ENCODE results near the gene SAA1. TPM values are rescaled to one million over a fixed set of nuclear protein-coding genes. Genes with fewer than 3 reads are reported as not detected.

Gene SAA1
- polyA plus RNA-seq, 10 donors, result not detected

DNA sequence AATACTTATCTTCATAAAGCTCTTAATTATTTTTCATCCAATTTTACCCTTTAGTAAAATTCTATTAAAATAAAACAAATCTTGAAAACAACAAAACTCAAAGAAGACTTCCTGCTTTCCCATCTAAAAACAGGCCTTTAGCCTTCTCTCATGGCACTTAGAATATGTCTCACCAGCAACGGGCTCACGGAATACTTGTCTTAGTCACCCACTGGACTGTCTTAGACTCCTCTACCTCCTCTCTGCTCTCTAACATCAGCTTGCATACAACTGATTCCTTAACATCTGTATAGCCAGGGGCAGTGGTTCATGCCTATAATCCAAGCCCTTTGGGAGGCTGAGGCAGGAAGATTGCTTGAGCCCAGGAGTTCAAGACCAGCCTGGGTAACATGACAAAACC is 42.2 kb downstream of the SAA1 start:
- no peak for DNase-seq

DNA sequence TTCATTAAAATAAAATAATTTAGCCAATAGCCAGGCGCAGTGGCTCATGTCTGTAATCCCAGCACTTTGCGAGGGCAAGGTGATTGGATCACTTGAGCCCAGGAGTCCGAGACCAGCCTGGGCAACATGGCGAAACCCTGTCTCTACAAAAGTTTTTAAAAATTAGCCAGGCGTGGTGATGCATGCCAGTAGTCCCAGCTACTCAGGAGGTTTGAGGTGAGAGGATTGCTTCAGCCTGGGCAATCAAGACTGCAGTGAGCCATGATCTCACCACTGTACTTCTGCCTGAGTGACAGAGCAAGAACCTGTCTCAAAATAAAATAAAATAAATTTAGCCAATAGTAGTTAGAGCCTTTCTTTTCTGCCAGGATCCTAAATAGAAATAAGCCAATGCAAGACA is 43.6 kb downstream of the SAA1 start:
- no peak for DNase-seq

DNA sequence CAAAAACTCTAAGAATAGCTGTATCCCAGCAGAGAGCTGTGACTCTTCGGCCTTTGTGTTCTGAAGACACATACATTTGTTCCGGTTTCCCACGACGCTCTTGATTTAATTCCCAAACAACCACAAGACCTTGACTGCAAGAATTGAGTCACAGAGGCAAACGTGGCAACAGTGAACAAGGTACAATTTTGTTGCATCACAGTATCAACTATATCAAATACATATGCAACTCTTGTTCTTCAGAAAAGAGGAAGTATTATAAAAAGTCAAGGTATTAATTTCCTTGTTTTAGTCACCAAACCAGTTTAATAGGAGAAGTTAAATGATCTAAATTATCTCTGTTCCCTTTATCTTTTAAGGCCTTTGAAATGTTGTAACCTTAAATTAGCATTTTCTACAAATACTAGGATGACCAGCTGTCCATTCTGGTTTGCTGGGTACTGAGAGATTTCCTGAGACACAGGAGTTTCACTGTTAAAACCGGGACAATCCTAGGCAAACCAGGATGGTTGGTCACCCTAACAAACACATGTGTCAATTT is 44.8 kb downstream of the SAA1 start:
- DNase-seq, result peak in 1 of 3 donors; percentile 0

DNA sequence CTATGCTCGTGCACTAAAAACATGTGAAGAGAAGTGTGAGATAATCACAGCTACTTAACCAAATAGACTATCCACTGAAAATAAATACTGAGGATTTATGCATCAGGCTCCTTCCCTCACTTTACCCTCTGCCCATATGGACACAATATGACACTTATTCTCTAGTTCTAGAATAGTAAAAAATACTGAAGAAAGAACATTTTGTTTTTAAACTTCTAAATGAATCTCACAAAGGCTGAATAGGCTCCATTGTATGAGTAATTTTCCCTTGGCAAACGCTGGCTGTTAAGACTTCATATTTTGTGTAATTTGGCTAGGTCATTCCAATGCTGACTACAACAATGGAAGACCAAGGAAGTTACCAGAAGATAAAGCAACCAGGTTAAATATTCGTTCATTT is 45.9 kb downstream of the SAA1 start:
- no peak for DNase-seq

DNA sequence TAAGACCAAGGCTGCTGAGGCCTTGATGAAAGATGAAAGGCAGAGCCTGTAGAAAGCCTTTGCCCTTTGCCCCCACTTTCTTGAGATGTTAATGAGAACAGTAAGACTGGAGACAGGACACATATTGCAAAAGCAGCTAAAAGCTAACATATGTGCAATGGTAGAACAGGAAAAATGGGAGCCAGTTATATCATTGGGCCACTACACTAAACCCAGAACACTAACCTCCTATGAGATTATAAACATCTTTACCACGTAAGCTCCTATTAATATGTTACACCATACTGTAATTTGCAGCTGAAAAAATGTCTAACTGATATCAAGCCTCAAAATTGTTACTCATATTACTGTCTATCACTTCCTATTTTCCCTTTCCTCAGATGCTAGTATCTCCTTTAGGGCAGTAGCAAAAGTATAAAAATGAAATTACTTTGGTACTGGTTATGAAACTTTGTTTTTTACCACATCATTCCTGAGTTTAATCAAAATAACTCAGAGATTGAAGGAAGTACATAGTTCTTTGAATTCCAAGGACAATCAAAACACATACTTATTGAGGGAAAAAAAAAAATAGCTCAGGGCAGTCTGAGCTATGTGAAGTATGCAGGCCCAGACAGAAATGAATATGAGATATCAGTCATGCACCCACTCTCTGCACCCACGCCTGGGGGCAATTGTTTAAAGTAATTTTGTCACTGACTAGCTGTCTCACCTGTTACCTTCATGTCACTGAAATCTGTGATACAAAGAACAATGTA is 46.8 kb downstream of the SAA1 start:
- peak in 1 of 3 donors; percentile 38 for DNase-seq

DNA sequence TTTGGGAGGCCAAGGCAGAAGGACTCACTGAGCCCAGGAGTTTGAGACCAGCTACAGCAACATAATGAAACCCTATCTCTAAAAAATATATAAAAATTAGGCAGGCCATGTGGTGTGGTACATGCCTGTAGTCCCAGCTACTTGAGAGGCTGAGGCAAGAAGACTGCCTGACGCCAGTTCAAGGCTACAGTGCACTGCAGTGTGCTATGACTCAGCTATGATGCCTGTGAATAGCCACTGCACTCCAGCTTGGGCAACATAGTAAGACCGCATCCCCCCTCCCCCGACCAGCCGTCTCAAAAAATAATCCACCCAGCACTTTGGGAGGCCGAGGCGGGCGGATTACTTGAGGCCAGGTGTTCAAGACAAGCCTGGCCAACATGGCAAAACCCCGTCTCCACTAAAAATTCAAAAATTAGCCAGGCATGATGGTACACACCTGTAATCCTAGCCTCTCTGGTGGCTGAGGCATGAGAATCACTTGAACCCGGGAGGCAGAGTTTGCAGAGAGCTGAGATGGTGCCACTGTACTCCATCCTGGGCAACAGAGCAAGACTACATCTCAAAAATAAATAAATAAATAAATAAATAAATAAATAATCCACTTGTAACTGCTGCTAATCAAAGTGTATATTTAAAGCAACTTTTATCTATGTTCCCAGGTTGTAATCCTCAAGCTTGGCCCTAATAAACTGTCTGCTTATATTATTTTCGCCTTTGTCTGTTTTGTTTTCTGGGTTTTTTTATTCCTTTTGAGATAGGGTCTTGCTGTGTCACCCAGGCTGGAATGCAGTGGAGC is 48.1 kb downstream of the SAA1 start:
- no peak for DNase-seq

DNA sequence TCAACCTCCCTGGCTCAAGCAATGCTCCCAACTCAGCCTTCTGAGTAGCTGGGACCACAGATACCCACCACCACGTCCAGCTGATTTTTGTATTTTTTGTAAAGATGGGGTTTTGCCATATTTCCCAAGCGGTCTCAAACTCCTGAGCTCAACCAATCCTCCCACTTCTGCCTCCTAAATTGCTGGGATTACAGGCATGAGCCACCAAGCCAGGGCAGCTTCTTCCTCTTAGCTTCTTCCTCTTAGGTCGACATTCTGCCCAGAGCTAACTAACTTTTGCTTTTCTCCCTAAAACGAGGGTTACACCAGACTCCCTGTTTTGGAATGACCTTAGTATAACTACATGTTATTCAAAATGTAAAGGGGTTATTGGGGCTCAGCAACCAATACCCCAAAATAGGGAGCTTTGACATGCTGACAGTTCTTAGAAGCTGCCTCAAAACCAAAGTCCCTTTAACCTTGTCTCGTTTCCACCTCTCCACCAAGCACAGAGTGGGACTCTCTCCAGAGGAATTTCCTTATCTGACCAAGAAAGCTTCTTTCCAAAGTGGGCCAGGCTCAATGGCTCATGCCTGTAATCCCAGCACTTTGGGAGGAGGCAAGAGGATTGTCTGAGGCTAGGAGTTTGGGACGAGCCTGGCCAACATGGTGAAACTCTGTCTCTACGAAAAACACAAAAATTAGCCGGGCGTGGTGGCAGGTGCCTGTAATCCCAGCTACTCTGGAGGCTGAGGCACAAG is 48.9 kb downstream of the SAA1 start:
- no peak for DNase-seq

DNA sequence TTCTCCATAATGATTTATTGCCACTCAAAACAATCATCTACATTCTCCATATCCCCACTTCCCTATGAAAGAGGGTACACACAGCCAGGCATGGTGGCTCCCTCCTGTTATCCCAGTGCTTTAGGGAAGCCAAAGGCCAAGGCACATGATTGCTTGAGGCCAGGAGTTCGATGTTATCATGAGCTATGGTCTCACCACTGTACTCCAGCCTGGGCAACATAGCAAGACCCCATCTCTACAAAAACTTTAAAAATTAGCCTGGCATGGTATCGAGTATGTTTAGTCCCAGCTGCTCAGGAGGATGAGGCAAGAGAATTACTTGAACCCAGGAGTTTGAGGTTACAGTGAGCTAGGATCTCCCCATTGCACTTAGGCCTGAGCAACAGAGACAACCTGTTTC is 49.8 kb downstream of the SAA1 start:
- no peak for DNase-seq

DNA sequence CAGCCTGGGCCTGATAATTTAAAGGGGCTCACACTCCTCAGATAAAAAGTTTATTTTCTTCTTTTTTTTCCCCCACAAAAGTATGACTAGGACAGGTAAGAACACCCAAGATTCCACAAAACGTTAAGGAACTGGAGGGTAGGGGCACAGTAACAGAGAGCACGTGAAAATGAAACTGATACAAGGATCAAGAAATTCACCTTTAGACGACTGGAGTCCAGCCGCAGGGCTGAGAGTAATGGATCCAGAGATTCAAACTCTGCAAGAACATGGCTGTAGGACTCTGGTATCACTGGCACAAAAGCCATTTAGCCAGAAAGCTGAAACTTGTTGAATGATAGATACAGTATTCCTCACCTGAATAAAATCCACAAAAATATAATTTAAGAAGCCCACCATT is 51.5 kb downstream of the SAA1 start:
- no peak for DNase-seq

Other genes starting within 250 kb of the SAA1 start
- 1 to 10 TPM in 1 of 10 donors, under 1 TPM in 9; 0.08 to 1.0 (median 0.15) TPM for gene TPH1, start 220.0 kb upstream of the SAA1 start, polyA plus RNA-seq (ENCODE audit: insufficient read length in 10 of 10)
- 10 to 100 TPM; 10.8 to 25.1 (median 14.9) TPM for gene SAAL1, start 160.2 kb upstream of the SAA1 start, polyA plus RNA-seq (ENCODE audit: insufficient read length in 10 of 10)
- gene MRGPRX3, start 133.7 kb upstream of the SAA1 start, polyA plus RNA-seq (ENCODE audit: insufficient read length in 10 of 10), result not detected
- not detected for gene MRGPRX4, start 93.4 kb upstream of the SAA1 start, polyA plus RNA-seq (ENCODE audit: insufficient read length in 10 of 10)
- gene SAA4, start 29.5 kb upstream of the SAA1 start, polyA plus RNA-seq (ENCODE audit: insufficient read length in 10 of 10), result not detected
- not detected for gene SAA2, start 17.6 kb upstream of the SAA1 start, polyA plus RNA-seq (ENCODE audit: insufficient read length in 10 of 10)
- 10 to 100 TPM in 9 of 10 donors, 1 to 10 TPM in 1; 8.3 to 15.4 (median 12.5) TPM for gene HPS5, start 55.9 kb downstream of the SAA1 start, polyA plus RNA-seq (ENCODE audit: insufficient read length in 10 of 10)
- gene GTF2H1, start 56.3 kb downstream of the SAA1 start, polyA plus RNA-seq (ENCODE audit: insufficient read length in 10 of 10), result 10 to 100 TPM; 23.4 to 50.4 (median 36.3) TPM
- 100 to 1,000 TPM; 523 to 867 (median 649) TPM for gene LDHA, start 128.3 kb downstream of the SAA1 start, polyA plus RNA-seq (ENCODE audit: insufficient read length in 10 of 10)
- 1 to 10 TPM in 2 of 10 donors, under 1 TPM in 1, not detected in 7; 0.76 to 1.3 (median 1.1) TPM for gene LDHC, start 146.1 kb downstream of the SAA1 start, polyA plus RNA-seq (ENCODE audit: insufficient read length in 10 of 10)
- under 1 TPM; 0.10 to 0.40 (median 0.26) TPM for gene LDHAL6A, start 189.6 kb downstream of the SAA1 start, polyA plus RNA-seq (ENCODE audit: insufficient read length in 10 of 10)

All from muscle of back (tissue), 11 donors.